PC-3 (cell line): ENCODE measurements around the gene FGD4. TPM values are rescaled to one million over a fixed set of nuclear protein-coding genes. Genes with fewer than 3 reads are reported as not detected.

Source experiments
- ATAC-seq: fragments of 200-7000 bp; cut with Tn5 transposase; 2 replicates; pipeline ENCODE4 v1.9.1; 2020; ENCODE audit warnings: mild to moderate bottlenecking, moderate library complexity
- BruUV-seq: library from RNA; stranded (reverse); fragments of 400-500 nt; replicated peaks from 2 replicates; lab custom pipeline; 2021; lab: Mats Ljungman, UMichigan
- CTCF ChIA-PET: fragments of 300-600 bp; sonication (Branson Sonifier 250); formaldehyde crosslinking; loops from one replicate; lab custom pipeline; 2022; ENCODE audit warnings: antibody characterized with exemption; lab: Charles Lee
- POLR2A ChIA-PET: fragments of 300-600 bp; sonication (Branson Sonifier 250); formaldehyde crosslinking; loops from one replicate; lab custom pipeline; 2022; ENCODE audit warnings: antibody characterized with exemption; ENCODE audit not compliant: unreplicated experiment; lab: Charles Lee
- DNase-seq: peaks from one replicate; pipeline ENCODE4 v3.0.0-alpha.2; 2015
- H2AFZ ChIP-seq: fragments of 300-600 bp; sonication (generic); 2 replicates; pipeline ENCODE4 v1.6.0; 2016; ENCODE audit warnings: antibody characterized with exemption, low read length
- H3F3A ChIP-seq: fragments of 300-600 bp; sonication (generic); one replicate; pipeline ENCODE4 v1.6.0; 2017; ENCODE audit warnings: antibody characterized with exemption, low read length, control low read depth, mild to moderate bottlenecking; ENCODE audit not compliant: unreplicated experiment
- H3K27ac ChIP-seq: fragments of 300-600 bp; sonication (generic); 2 replicates; pipeline ENCODE4 v1.5.1; 2016; ENCODE audit warnings: mild to moderate bottlenecking, low read length
- H3K27me3 ChIP-seq: fragments of 300-600 bp; sonication (generic); 2 replicates; pipeline ENCODE4 v1.6.1; 2016; ENCODE audit warnings: low read length, mixed read lengths
- H3K36me3 ChIP-seq: fragments of 300-600 bp; sonication (generic); 2 replicates; pipeline ENCODE4 v1.6.1; 2016; ENCODE audit warnings: low read depth, mixed run types, low read length, mixed read lengths
- H3K4me1 ChIP-seq: fragments of 300-600 bp; sonication (generic); 2 replicates; pipeline ENCODE4 v1.5.1; 2016; ENCODE audit warnings: low read length; ENCODE audit not compliant: insufficient read depth
- H3K4me2 ChIP-seq: fragments of 300-600 bp; sonication (generic); 2 replicates; pipeline ENCODE4 v1.6.0; 2016; ENCODE audit warnings: low read length
- H3K4me3 ChIP-seq: fragments of 300-600 bp; sonication (generic); 2 replicates; pipeline ENCODE4 v1.5.1; 2016; ENCODE audit warnings: mild to moderate bottlenecking, low read length, mixed read lengths
- H3K79me2 ChIP-seq: fragments of 300-600 bp; sonication (generic); 2 replicates; pipeline ENCODE4 v1.6.1; 2017; ENCODE audit warnings: low read length, mixed read lengths
- H3K9ac ChIP-seq: fragments of 300-600 bp; sonication (generic); 2 replicates; pipeline ENCODE4 v1.6.0; 2016; ENCODE audit warnings: mild to moderate bottlenecking, low read length
- H3K9me2 ChIP-seq: fragments of 300-600 bp; sonication (generic); replicated peaks from 2 replicates; pipeline ENCODE4 v1.6.1; 2016; ENCODE audit warnings: mixed run types, low read length, mixed read lengths
- H3K9me3 ChIP-seq: fragments of 300-600 bp; sonication (generic); 2 replicates; pipeline ENCODE4 v1.6.1; 2016; ENCODE audit warnings: low read length, mixed read lengths
- H4K20me1 ChIP-seq: fragments of 300-600 bp; sonication (generic); 2 replicates; pipeline ENCODE4 v1.6.1; 2016; ENCODE audit warnings: low read length, mixed read lengths
- EZH2 ChIP-seq: fragments of 300-600 bp; sonication (generic); IDR thresholded peaks from one replicate; pipeline ENCODE4 v1.6.1; 2017; ENCODE audit warnings: antibody characterized with exemption, mild to moderate bottlenecking, low read length; ENCODE audit not compliant: unreplicated experiment
- EZH2phosphoT487 ChIP-seq: fragments of 300-600 bp; sonication (generic); IDR thresholded peaks from 2 replicates; pipeline ENCODE4 v1.6.1; 2018; ENCODE audit warnings: mild to moderate bottlenecking, antibody characterized with exemption, low read length, borderline replicate concordance
- intact Hi-C: fragments of 100-400 bp; cut with micrococcal nuclease; formaldehyde crosslinking; loops from 2 replicates; pipeline ENCODE4 v1.9.0; 2023
- total RNA-seq: library from RNA; depleted of rRNA; stranded (reverse); fragments of >200 nt; gene quantifications from 2 replicates; pipeline ENCODE4 v1.2.3, GENCODE V29; 2014
- TF ChIP-seq, protein P1 (sequence below): fragments of 300-600 bp; sonication (generic); conservative IDR thresholded peaks from 2 replicates; pipeline ENCODE4 v1.5.1; 2017; ENCODE audit warnings: antibody characterized with exemption, low read depth, mild to moderate bottlenecking, low read length

The FGD4 gene
- total RNA-seq, 1 experiment from 2014 or later: 3.9 TPM

DNA sequence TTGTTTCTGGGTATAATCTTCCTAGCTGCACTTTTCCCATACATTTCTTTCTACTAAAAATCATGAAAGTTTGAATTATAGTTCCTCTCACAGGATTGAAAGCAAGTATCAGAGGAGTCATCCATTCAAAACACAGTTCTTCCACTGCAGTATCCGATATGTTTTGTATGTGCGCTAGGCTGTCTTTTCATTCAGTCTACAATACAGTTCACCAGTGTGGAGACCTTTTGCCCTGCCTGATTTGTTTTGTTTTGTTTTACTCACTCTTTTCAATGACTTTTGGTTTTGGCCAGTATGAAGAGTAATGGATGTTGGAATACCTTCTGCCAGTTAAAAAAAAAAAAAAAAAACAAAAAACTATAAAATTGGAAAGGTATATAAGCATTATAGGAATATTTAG, 91.4 kb downstream of the FGD4 start:
- no TSS peak for BruUV-seq
- intact Hi-C loops: no loop called here
- Histone ChIP-seq H3K9me3 (no peaks in the 10 kb centered on the region), H4K20me1 (no peaks in the 10 kb centered on the region), H3K4me2 (no peak overlapping the region), H3F3A (no peaks in the 10 kb centered on the region), H3K79me2 (no peaks in the 10 kb centered on the region), H3K9ac (no peak overlapping the region), H3K9me2 (no peaks in the 10 kb centered on the region), H3K27me3 (no peaks in the 10 kb centered on the region), H3K4me1 (0 out of 2 replicates have a peak, but pooled peaks cover 6% of the 10 kb centered on the region), H3K4me3 (no peak overlapping the region), H2AFZ (no peak overlapping the region), H3K36me3 (no peaks in the 10 kb centered on the region), H3K27ac (no peak overlapping the region)
- TF ChIP-seq EZH2 (no peak), EZH2phosphoT487 (no peak)
- TF ChIP-seq, protein P1, sequence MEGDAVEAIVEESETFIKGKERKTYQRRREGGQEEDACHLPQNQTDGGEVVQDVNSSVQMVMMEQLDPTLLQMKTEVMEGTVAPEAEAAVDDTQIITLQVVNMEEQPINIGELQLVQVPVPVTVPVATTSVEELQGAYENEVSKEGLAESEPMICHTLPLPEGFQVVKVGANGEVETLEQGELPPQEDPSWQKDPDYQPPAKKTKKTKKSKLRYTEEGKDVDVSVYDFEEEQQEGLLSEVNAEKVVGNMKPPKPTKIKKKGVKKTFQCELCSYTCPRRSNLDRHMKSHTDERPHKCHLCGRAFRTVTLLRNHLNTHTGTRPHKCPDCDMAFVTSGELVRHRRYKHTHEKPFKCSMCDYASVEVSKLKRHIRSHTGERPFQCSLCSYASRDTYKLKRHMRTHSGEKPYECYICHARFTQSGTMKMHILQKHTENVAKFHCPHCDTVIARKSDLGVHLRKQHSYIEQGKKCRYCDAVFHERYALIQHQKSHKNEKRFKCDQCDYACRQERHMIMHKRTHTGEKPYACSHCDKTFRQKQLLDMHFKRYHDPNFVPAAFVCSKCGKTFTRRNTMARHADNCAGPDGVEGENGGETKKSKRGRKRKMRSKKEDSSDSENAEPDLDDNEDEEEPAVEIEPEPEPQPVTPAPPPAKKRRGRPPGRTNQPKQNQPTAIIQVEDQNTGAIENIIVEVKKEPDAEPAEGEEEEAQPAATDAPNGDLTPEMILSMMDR: no peak
- no peak for DNase-seq
- ATAC-seq: no peak
- ChIA-PET POLR2A (no interaction called here), CTCF (no interaction called here)

DNA sequence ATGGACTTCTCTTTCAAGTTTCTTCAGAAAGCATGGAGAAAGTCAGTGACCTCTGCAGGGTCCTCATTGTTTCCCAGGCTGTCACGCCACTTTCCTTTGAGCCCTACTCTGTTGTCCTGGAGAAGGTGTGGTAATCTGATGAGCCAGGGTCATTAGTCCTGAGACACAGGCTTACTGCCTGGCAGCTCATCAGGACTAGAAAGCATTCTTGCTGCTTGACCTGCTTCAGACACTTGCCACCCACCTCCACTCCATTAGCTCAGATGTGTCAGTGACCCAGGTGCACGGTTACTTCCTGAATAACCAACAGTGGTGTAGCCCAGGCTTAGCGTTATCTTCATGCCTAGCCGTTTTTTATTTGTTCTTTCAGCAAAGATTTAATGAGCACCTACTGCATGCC, 93.9 kb downstream of the FGD4 start:
- ChIA-PET POLR2A (no interaction called here), CTCF (no interaction called here)

DNA sequence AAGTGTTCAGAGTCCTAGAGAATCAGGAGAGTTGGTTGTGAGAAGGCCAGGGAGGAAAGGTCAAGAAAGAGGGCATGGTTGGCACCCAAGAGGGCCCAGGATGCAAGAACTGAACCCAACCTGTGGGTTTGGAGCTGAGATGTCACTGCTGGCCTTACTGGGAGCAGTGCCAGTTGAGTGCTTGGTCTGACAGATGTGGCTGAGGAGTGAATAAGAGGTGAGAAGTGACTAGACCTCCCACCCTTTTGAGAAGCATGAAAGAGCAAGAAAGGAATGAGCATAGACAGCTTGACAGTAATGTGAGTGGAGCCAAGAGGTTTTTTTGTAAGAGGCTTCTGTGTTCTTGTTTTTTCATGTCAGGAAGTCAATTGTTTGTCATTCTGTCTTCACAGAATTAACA, 95.3 kb downstream of the FGD4 start:
- no TSS peak for BruUV-seq
- no peak for ATAC-seq
- TF ChIP-seq EZH2 (no peak), EZH2phosphoT487 (no peak)
- TF ChIP-seq, protein P1: no peak
- Histone ChIP-seq H3K9me2 (no peaks in the 10 kb centered on the region), H3F3A (no peaks in the 10 kb centered on the region), H4K20me1 (no peaks in the 10 kb centered on the region), H3K4me2 (no peak overlapping the region), H3K36me3 (no peaks in the 10 kb centered on the region), H3K4me1 (no peaks in the 10 kb centered on the region), H3K4me3 (no peak overlapping the region), H3K9ac (no peak overlapping the region), H3K27me3 (no peaks in the 10 kb centered on the region), H2AFZ (no peak overlapping the region), H3K9me3 (no peaks in the 10 kb centered on the region), H3K79me2 (no peaks in the 10 kb centered on the region), H3K27ac (no peak overlapping the region)
- ChIA-PET POLR2A (no interaction called here), CTCF (no interaction called here)
- intact Hi-C loops: no loop called here
- DNase-seq: peak; percentile 9

More for the DNA sequence above, 93.9 kb downstream of the FGD4 start:
- no peak overlapping the region for H3K4me3 ChIP-seq
- no peaks in the 10 kb centered on the region for H3F3A ChIP-seq
- no peaks in the 10 kb centered on the region for H3K79me2 ChIP-seq
- TF ChIP-seq EZH2 (no peak), EZH2phosphoT487 (no peak)
- TF ChIP-seq, protein P1: no peak
- H3K36me3 ChIP-seq: no peaks in the 10 kb centered on the region
- no peaks in the 10 kb centered on the region for H3K9me3 ChIP-seq
- intact Hi-C loops: no loop called here
- no peaks in the 10 kb centered on the region for H4K20me1 ChIP-seq
- no peak overlapping the region for H2AFZ ChIP-seq
- no peak for DNase-seq
- H3K9me2 ChIP-seq: no peaks in the 10 kb centered on the region
- ATAC-seq: no peak
- BruUV-seq: no TSS peak
- no peak overlapping the region for H3K27ac ChIP-seq
- no peak overlapping the region for H3K9ac ChIP-seq
- H3K4me2 ChIP-seq: no peak overlapping the region
- H3K4me1 ChIP-seq: no peaks in the 10 kb centered on the region
- H3K27me3 ChIP-seq: no peaks in the 10 kb centered on the region
